Measurements from ENCODE around the gene TMPRSS6.

GRCh38 chr22:37129866-37130441 lies 20.4 kb upstream of the TMPRSS6 start:
- TF ChIP-seq, protein P1, sequence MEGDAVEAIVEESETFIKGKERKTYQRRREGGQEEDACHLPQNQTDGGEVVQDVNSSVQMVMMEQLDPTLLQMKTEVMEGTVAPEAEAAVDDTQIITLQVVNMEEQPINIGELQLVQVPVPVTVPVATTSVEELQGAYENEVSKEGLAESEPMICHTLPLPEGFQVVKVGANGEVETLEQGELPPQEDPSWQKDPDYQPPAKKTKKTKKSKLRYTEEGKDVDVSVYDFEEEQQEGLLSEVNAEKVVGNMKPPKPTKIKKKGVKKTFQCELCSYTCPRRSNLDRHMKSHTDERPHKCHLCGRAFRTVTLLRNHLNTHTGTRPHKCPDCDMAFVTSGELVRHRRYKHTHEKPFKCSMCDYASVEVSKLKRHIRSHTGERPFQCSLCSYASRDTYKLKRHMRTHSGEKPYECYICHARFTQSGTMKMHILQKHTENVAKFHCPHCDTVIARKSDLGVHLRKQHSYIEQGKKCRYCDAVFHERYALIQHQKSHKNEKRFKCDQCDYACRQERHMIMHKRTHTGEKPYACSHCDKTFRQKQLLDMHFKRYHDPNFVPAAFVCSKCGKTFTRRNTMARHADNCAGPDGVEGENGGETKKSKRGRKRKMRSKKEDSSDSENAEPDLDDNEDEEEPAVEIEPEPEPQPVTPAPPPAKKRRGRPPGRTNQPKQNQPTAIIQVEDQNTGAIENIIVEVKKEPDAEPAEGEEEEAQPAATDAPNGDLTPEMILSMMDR (IDR thresholded peaks at IDR 0.05): no peak
- no peak for TF ChIP-seq POLR2A (IDR thresholded peaks at IDR 0.05)
